Heart right ventricle (tissue), 16 donors: ENCODE data around the gene SARDH. TPM values are rescaled to one million over a fixed set of nuclear protein-coding genes. Genes with fewer than 3 reads are reported as not detected.

Source experiments
- ATAC-seq, 8 donors: fragments of 200-7000 bp; cut with Tn5 transposase; one replicate each; pipeline ENCODE4 v1.9.1; 2020; ENCODE audit warnings: mild to moderate bottlenecking in 8 of 8, moderate library complexity in 8 of 8, moderate number of reproducible peaks in 1 of 8
- DNase-seq, 2 donors: peaks; one replicate each; pipeline ENCODE4 v3.0.0-alpha.2; 2020
- H3K27ac ChIP-seq, 10 donors: fragments of 200-600 bp; sonication (generic) in 2 of 10; one replicate each; pipeline versions ENCODE4 v1.5.0 to v1.8.0; 2020 to 2022; ENCODE audit warnings: mild to moderate bottlenecking in 3 of 10
- H3K27me3 ChIP-seq, 7 donors: fragments of 200-600 bp; one replicate each; pipeline ENCODE4 v1.8.0; 2021 to 2022; ENCODE audit warnings: mild to moderate bottlenecking in 2 of 7
- H3K36me3 ChIP-seq, 9 donors: fragments of 200-600 bp; sonication (generic) in 1 of 9; one replicate each; pipeline versions ENCODE4 v1.5.0 to v1.8.0; 2020 to 2022; ENCODE audit warnings: mild to moderate bottlenecking in 2 of 9
- H3K4me1 ChIP-seq, 9 donors: fragments of 200-600 bp; sonication (generic) in 1 of 9; one replicate each; pipeline versions ENCODE4 v1.5.0 to v1.8.0; 2020 to 2022; ENCODE audit warnings: mild to moderate bottlenecking in 4 of 9
- H3K4me3 ChIP-seq, 10 donors: fragments of 200-600 bp; sonication (generic) in 2 of 10; one replicate each; pipeline versions ENCODE4 v1.5.0 to v1.8.0; 2020 to 2022; ENCODE audit warnings: mild to moderate bottlenecking in 7 of 10, moderate library complexity in 2 of 10
- H3K9me3 ChIP-seq, 11 donors: fragments of 200-600 bp in 10 of 11; sonication (generic) in 2 of 11; one replicate each; pipeline versions ENCODE4 v1.5.0 to v1.8.0; 2013 to 2022; ENCODE audit warnings: mild to moderate bottlenecking in 2 of 11, control low read depth in 1 of 11, moderate library complexity in 1 of 11
- CTCF ChIP-seq, 9 donors: fragments of 200-600 bp; sonication (generic) in 2 of 9; IDR thresholded peaks; one replicate each; pipeline versions ENCODE4 v1.5.0 to v1.8.0; 2021 to 2022; ENCODE audit warnings: antibody characterized with exemption in 9 of 9, mild to moderate bottlenecking in 5 of 9, moderate library complexity in 1 of 9
- WGBS, 2 donors: extraction: QIAGEN DNeasy Blood & Tissue Kit; methylation state at CpG; one replicate each; pipeline ENCODE4 v1.1.7; 2013; ENCODE audit warnings: inconsistent platforms in 1 of 2; 5-methylcytosine and 5-hydroxymethylcytosine counted together
- intact Hi-C, 10 donors: fragments of 100-400 bp; cut with DNase I; formaldehyde crosslinking; loops; one replicate each; pipeline versions ENCODE4 v1.11.1 to v1.14.2; 2022
- polyA plus RNA-seq, 2 donors: library from polyadenylated mRNA; stranded (reverse); fragments of 200-250 nt; gene quantifications; one replicate each; pipeline ENCODE4 v1.2.3, GENCODE V29; 2013
- total RNA-seq, 10 donors: library from RNA; stranded (reverse); fragmentation: NEBNext Ultra II Directional in 3 of 10; extraction: Animal tissue kit (Norgen Biotek cat#: 25700) in 3 of 10; gene quantifications; one replicate each; pipeline versions ENCODE4 v1.2.1 to v1.2.4, GENCODE V29; 2021 to 2023
- donor health status: Arrhythmogenic right ventricular cardiomyopathy.
- donor health status: ischemic (EF 13 %, LVEDD 7.1; RV severe dilation, severe dysfunction).
- donor health status: healthy with polysubstance abuse.
- donor health status: DM: no; HTN: yes; CAD: no.
- donor health status: DM: no; HTN: no; CAD: no.
- donor health status: ischemic (EF 25% LVEDD 6.9; RV normal size, moderate dysfunction).
- donor health status: ischemic (EF 25% LVEDD 5.7; RV mildly dilated, moderate dysfunction).
- donor health status: healthy.
- donor health status: DM: yes; HTN: yes; CAD: no.
- donor health status: Ischemic cardiomyopathy.
- donor health status: ischemic (EF 35%, LVEDD 5.7; RV mildly dilated, moderate dysfunction).
- donor health status: nonischemic (EF 11% LVEDD 7.7; RV severe dilation, severe dysfunction).
- donor health status: DM: yes; HTN: yes; CAD: no.
- donor health status: PGD.
- donor health status: ischemic (EF 29% LVEDD 5.4; RV normal size, mild dysfunction).
- donor health status: nonischemic (EF 23%, LVEDD 6.1; RV moderate dilation, normal function).

Gene SARDH
- total and polyA plus RNA-seq, 12 donors: 0.28 to 1.8 (median 0.53) TPM

GRCh38 chr9:133708246-133709014 is 29.7 kb downstream of the SARDH start:
- DNase-seq (no peak), ATAC-seq (no peak)
- TF ChIP-seq CTCF (IDR thresholded peaks at IDR 0.05): no peak
- Histone ChIP-seq H3K4me3 (no peak overlapping the region), H3K36me3 (no peaks in the 10 kb centered on the region), H3K9me3 (no peaks in the 10 kb centered on the region), H3K27ac (peak overlapping the region in 2 of 10 donors; percentile 68 to 78), H3K27me3 (peaks cover 0 to 26% (median 21%) of the 10 kb centered on the region in 7 donors), H3K4me1 (peaks cover 0 to 37% (median 13%) of the 10 kb centered on the region in 9 donors)
- intact Hi-C loops: no loop called here
- 87 to 92% methylated on average over 30 of the region's 30 CpGs for WGBS, 2 donors

GRCh38 chr9:133707763-133708245 is 30.3 kb downstream of the SARDH start:
- H3K4me1 ChIP-seq: peaks cover 3 to 42% (median 19%) of the 10 kb centered on the region in 9 donors
- no peak overlapping the region for H3K4me3 ChIP-seq
- 83 to 86% methylated on average over 15 of the region's 15 CpGs for WGBS, 2 donors
- ATAC-seq: no peak
- H3K36me3 ChIP-seq: no peaks in the 10 kb centered on the region
- no peak for TF ChIP-seq CTCF (IDR thresholded peaks at IDR 0.05)
- no peak for DNase-seq
- H3K27ac ChIP-seq: peak overlapping the region in 8 of 10 donors; percentile 34 to 78 (median 59)
- H3K9me3 ChIP-seq: no peaks in the 10 kb centered on the region
- intact Hi-C loops: no loop called here
- H3K27me3 ChIP-seq: peaks cover 6 to 27% (median 20%) of the 10 kb centered on the region in 7 donors

- no peaks in the 10 kb centered on the region for H3K36me3 ChIP-seq
- no peaks in the 10 kb centered on the region for H3K9me3 ChIP-seq
- peak; percentile 31 to 63 (median 53) for ATAC-seq
- TF ChIP-seq CTCF (IDR thresholded peaks at IDR 0.05): no peak
- peak; percentile 47 to 54 for DNase-seq
- no peak overlapping the region for H3K4me3 ChIP-seq
- 71 to 77% methylated on average over 17 of the region's 17 CpGs for WGBS, 2 donors
- peaks cover 9 to 45% (median 24%) of the 10 kb centered on the region in 9 donors for H3K4me1 ChIP-seq
- intact Hi-C loops: no loop called here
- peak overlapping the region in 8 of 10 donors; percentile 52 to 78 (median 63) for H3K27ac ChIP-seq
- H3K27me3 ChIP-seq: peaks cover 11 to 30% (median 22%) of the 10 kb centered on the region in 7 donors
These were observed 30.9 kb downstream of the SARDH start for GRCh38 chr9:133707065-133707762.

GRCh38 chr9:133706307-133707050 is 31.7 kb downstream of the SARDH start:
- ATAC-seq (peak in 3 of 8 donors; percentile 3 to 29 (median 23)), DNase-seq (no peak)
- H3K4me1 ChIP-seq: peaks cover 11 to 41% (median 28%) of the 10 kb centered on the region in 9 donors
- intact Hi-C loops: no loop called here
- no peaks in the 10 kb centered on the region for H3K36me3 ChIP-seq
- TF ChIP-seq CTCF (IDR thresholded peaks at IDR 0.05): no peak
- 59 to 72% methylated on average over 12 of the region's 12 CpGs for WGBS, 2 donors
- H3K9me3 ChIP-seq: no peaks in the 10 kb centered on the region
- H3K27me3 ChIP-seq: peaks cover 11 to 36% (median 26%) of the 10 kb centered on the region in 7 donors
- peak overlapping the region in 8 of 10 donors; percentile 52 to 78 (median 63) for H3K27ac ChIP-seq
- no peak overlapping the region for H3K4me3 ChIP-seq
